HEK293 (cell line): ENCODE measurements around the gene SLC66A2.

Source experiments
- CTCF ChIA-PET: fragments of 350-600 bp; formaldehyde crosslinking; extraction: SDS; loops from one replicate; lab custom pipeline; 2021; ENCODE audit warnings: antibody characterized with exemption; lab: Yijun Ruan, JAX
- POLR2A ChIA-PET: fragments of 300-600 bp; formaldehyde crosslinking; extraction: SDS; loops from one replicate; lab custom pipeline; 2020; ENCODE audit warnings: antibody characterized with exemption, inconsistent platforms; lab: Yijun Ruan, JAX
- H3K27ac ChIP-seq: fragments of 200-500 bp; sonication (Bioruptor generic); 2 replicates; pipeline ENCODE4 v1.5.1; 2014; ENCODE audit warnings: low read depth, low read length, control low read depth, inconsistent platforms; ENCODE audit errors: extremely low read depth
- H3K36me3 ChIP-seq, 2 experiments: fragments of 200-500 bp in 1 of 2; sonication (Bioruptor generic) in 1 of 2; 1 replicate in 1 of 2; 2 replicates in 1 of 2; pipeline ENCODE4 v1.5.1; 2014 to 2017; ENCODE audit warnings: inconsistent platforms in 2 of 2, low read length in 2 of 2; ENCODE audit not compliant: control insufficient read depth in 2 of 2, insufficient read depth in 1 of 2
- H3K4me1 ChIP-seq: fragments of 200-500 bp; sonication (Bioruptor generic); 2 replicates; pipeline ENCODE4 v1.5.1; 2014; ENCODE audit warnings: mild to moderate bottlenecking, low read length, inconsistent platforms; ENCODE audit not compliant: control insufficient read depth, insufficient read depth
- H3K4me3 ChIP-seq: 2 replicates; pipeline ENCODE4 v1.5.1; 2011; ENCODE audit warnings: low read depth, mild to moderate bottlenecking, control low read depth, low read length, moderate library complexity
- H3K9me3 ChIP-seq: fragments of 200-500 bp; sonication (Bioruptor generic); 2 replicates; pipeline ENCODE4 v1.5.1; 2014; ENCODE audit warnings: low read depth, low read length, inconsistent platforms; ENCODE audit not compliant: control insufficient read depth, insufficient read depth
- BCL11B ChIP-seq: fragments of 450-650 bp; formaldehyde crosslinking; IDR thresholded peaks from 2 replicates; pipeline ENCODE4 v1.5.1; 2016; ENCODE audit warnings: low read depth, missing biosample characterization, missing genetic modification characterization
- GLIS1 ChIP-seq: fragments of 450-650 bp; formaldehyde crosslinking; IDR thresholded peaks from 2 replicates; pipeline ENCODE4 v1.5.1; 2016; ENCODE audit warnings: missing biosample characterization, missing genetic modification characterization
- HOXC10 ChIP-seq: sonication (generic); formaldehyde crosslinking; IDR thresholded peaks from 2 replicates; pipeline ENCODE4 v1.8.1; 2023; ENCODE audit warnings: mild to moderate bottlenecking, missing genetic modification reagents
- KLF10 ChIP-seq: fragments of 450-650 bp; IDR thresholded peaks from 2 replicates; pipeline ENCODE4 v1.5.1; 2018; ENCODE audit warnings: missing biosample characterization, mild to moderate bottlenecking, missing genetic modification characterization
- KLF7 ChIP-seq: fragments of 450-650 bp; formaldehyde crosslinking; IDR thresholded peaks from 2 replicates; pipeline ENCODE4 v1.5.1; 2016; ENCODE audit warnings: missing biosample characterization, missing genetic modification characterization, borderline replicate concordance
- KLF8 ChIP-seq: fragments of 450-650 bp; formaldehyde crosslinking; IDR thresholded peaks from 2 replicates; pipeline ENCODE4 v1.5.1; 2016; ENCODE audit warnings: missing biosample characterization, missing genetic modification characterization
- OVOL3 ChIP-seq: fragments of 450-650 bp; formaldehyde crosslinking; IDR thresholded peaks from 2 replicates; pipeline ENCODE4 v1.5.1; 2016; ENCODE audit warnings: missing biosample characterization, missing genetic modification characterization
- SCRT2 ChIP-seq: fragments of 450-650 bp; formaldehyde crosslinking; IDR thresholded peaks from 2 replicates; pipeline ENCODE4 v1.5.1; 2016; ENCODE audit warnings: missing biosample characterization, missing genetic modification characterization
- SP3 ChIP-seq: fragments of 450-650 bp; formaldehyde crosslinking; IDR thresholded peaks from 2 replicates; pipeline ENCODE4 v1.5.1; 2016; ENCODE audit warnings: missing biosample characterization, missing genetic modification characterization
- ZFHX2 ChIP-seq: fragments of 450-650 bp; formaldehyde crosslinking; conservative IDR thresholded peaks from 2 replicates; pipeline ENCODE4 v1.5.1; 2016; ENCODE audit warnings: missing biosample characterization, missing genetic modification characterization
- ZFP3 ChIP-seq: fragments of 450-650 bp; formaldehyde crosslinking; IDR thresholded peaks from 2 replicates; pipeline ENCODE4 v1.5.1; 2016; ENCODE audit warnings: low read depth, missing biosample characterization, missing genetic modification characterization
- ZNF169 ChIP-seq: fragments of 450-650 bp; formaldehyde crosslinking; IDR thresholded peaks from 2 replicates; pipeline ENCODE4 v1.5.1; 2016; ENCODE audit warnings: missing biosample characterization, missing genetic modification characterization
- ZNF239 ChIP-seq: fragments of 450-650 bp; formaldehyde crosslinking; IDR thresholded peaks from 2 replicates; pipeline ENCODE4 v1.5.1; 2016; ENCODE audit warnings: missing biosample characterization, missing genetic modification characterization
- ZNF266 ChIP-seq: fragments of 450-650 bp; formaldehyde crosslinking; IDR thresholded peaks from 2 replicates; pipeline ENCODE4 v1.5.1; 2016; ENCODE audit warnings: missing biosample characterization, missing genetic modification characterization, low read depth
- ZNF335 ChIP-seq: fragments of 450-650 bp; formaldehyde crosslinking; conservative IDR thresholded peaks from 2 replicates; pipeline ENCODE4 v1.5.1; 2016; ENCODE audit warnings: missing biosample characterization, missing genetic modification characterization
- ZNF510 ChIP-seq: fragments of 450-650 bp; formaldehyde crosslinking; IDR thresholded peaks from 2 replicates; pipeline ENCODE4 v1.5.1; 2018; ENCODE audit warnings: mild to moderate bottlenecking, missing genetic modification characterization, missing biosample characterization; ENCODE audit not compliant: insufficient replicate concordance
- ZNF530 ChIP-seq: fragments of 450-650 bp; formaldehyde crosslinking; IDR thresholded peaks from 2 replicates; pipeline ENCODE4 v1.5.1; 2016; ENCODE audit warnings: low read depth, missing biosample characterization, missing genetic modification characterization
- ZNF544 ChIP-seq: fragments of 450-650 bp; formaldehyde crosslinking; IDR thresholded peaks from 2 replicates; pipeline ENCODE4 v1.5.0; 2017; ENCODE audit warnings: missing biosample characterization, missing genetic modification characterization
- ZNF555 ChIP-seq: fragments of 450-650 bp; formaldehyde crosslinking; conservative IDR thresholded peaks from 2 replicates; pipeline ENCODE4 v1.5.1; 2017; ENCODE audit warnings: missing biosample characterization, mild to moderate bottlenecking, missing genetic modification characterization, inconsistent platforms
- ZNF560 ChIP-seq: fragments of 450-650 bp; formaldehyde crosslinking; IDR thresholded peaks from 2 replicates; pipeline ENCODE4 v1.5.1; 2017; ENCODE audit warnings: missing biosample characterization, missing genetic modification characterization, borderline replicate concordance
- ZNF776 ChIP-seq: fragments of 450-650 bp; formaldehyde crosslinking; IDR thresholded peaks from 2 replicates; pipeline ENCODE4 v1.5.0; 2017; ENCODE audit warnings: missing biosample characterization, missing genetic modification characterization, borderline replicate concordance
- ZNF777 ChIP-seq: fragments of 450-650 bp; formaldehyde crosslinking; IDR thresholded peaks from 2 replicates; pipeline ENCODE4 v1.5.1; 2017; ENCODE audit warnings: missing biosample characterization, missing genetic modification characterization, borderline replicate concordance
- TF ChIP-seq, protein P1 (sequence below): fragments of 450-650 bp; formaldehyde crosslinking; IDR thresholded peaks from 2 replicates; pipeline ENCODE4 v1.5.1; 2016; ENCODE audit warnings: missing biosample characterization, missing genetic modification characterization, low read depth
- TF ChIP-seq, protein P2 (sequence below): fragments of 450-650 bp; formaldehyde crosslinking; IDR thresholded peaks from 2 replicates; pipeline ENCODE4 v1.5.1; 2016; ENCODE audit warnings: missing biosample characterization, missing genetic modification characterization
- TF ChIP-seq, protein P3 (sequence below): fragments of 450-650 bp; formaldehyde crosslinking; IDR thresholded peaks from 2 replicates; pipeline ENCODE4 v1.5.1; 2017; ENCODE audit warnings: missing biosample characterization, missing genetic modification characterization
- TF ChIP-seq, protein P4 (sequence below): fragments of 450-650 bp; formaldehyde crosslinking; IDR thresholded peaks from 2 replicates; pipeline ENCODE4 v1.5.1; 2016; ENCODE audit warnings: missing biosample characterization, missing genetic modification characterization, low read depth

The SLC66A2 gene

DNA sequence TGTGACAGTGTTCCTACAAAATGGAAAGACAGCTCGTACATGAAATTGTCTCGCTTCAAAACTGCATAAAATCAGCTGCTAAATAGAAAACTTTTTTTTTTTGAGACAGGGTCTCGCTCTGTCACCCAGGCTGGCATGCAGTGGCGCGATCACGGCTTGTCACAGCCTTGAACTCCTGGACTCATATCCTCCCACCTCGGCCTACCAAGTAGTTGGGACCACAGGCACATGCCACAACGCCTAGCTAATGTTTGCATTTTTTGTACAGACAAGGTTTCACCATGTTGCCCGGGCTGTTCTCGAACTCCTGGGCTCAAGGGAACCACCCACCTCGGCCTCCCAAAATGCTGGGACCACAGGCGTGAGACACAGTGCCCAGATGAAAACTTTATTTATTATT lies 33.7 kb upstream of the SLC66A2 start (continued):
- TF ChIP-seq GLIS1 (tag by site-specific recombination): no peak
- no peak for TF ChIP-seq ZNF266
- no peak for TF ChIP-seq ZNF239
- no peak for TF ChIP-seq ZNF169 (tag by site-specific recombination)
- TF ChIP-seq, all 188 proteins: peak for 0

DNA sequence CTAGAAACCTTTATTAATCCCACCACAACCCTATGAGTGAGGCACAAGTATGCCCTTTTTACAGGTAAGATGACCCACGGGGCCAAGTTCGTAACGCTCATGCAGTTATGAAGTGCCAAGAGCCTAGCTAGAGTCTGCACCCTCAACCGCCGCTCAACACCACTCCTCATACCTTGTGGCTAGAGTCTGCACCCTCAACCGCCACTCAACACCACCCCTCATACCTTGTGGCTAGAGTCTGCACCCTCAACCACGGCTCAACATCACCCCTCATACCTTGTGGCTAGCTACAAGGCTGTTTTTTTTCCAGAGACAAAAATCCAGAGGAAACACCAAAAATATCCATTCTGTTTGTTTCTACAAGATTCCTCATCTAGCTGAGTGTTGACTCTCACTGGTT lies 32.3 kb upstream of the SLC66A2 start:
- H3K4me1 ChIP-seq: peaks cover 12% of the 10 kb centered on the region
- ChIA-PET POLR2A (interaction anchor here (0.6 to 1.4 kb wide), 2 partner anchors 22 to 266 kb away, joined by 3 to 4 read pairs; no protein-coding TSS in a partner anchor), CTCF (interaction anchor here (1.1 to 1.4 kb wide), 2 partner anchors 18 to 37 kb away, joined by 3 to 10 read pairs; no protein-coding TSS in a partner anchor)
- H3K36me3 ChIP-seq: peaks cover 27 to 52% of the 10 kb centered on the region in 2 experiments
- no peaks in the 10 kb centered on the region for H3K9me3 ChIP-seq
- H3K27ac ChIP-seq: no peak overlapping the region
- TF ChIP-seq ZNF510 (tag by site-specific recombination) (no peak), HOXC10 (CRISPR knock-in tag) (no peak), ZNF169 (tag by site-specific recombination) (no peak), BCL11B (tag by site-specific recombination) (no peak), KLF7 (tag by site-specific recombination) (no peak), ZNF239 (no peak), ZNF776 (tag by site-specific recombination) (no peak), GLIS1 (tag by site-specific recombination) (no peak), ZFP3 (tag by site-specific recombination) (no peak), ZNF544 (tag by site-specific recombination) (no peak), ZNF555 (tag by site-specific recombination) (no peak)
- TF ChIP-seq, protein P1, sequence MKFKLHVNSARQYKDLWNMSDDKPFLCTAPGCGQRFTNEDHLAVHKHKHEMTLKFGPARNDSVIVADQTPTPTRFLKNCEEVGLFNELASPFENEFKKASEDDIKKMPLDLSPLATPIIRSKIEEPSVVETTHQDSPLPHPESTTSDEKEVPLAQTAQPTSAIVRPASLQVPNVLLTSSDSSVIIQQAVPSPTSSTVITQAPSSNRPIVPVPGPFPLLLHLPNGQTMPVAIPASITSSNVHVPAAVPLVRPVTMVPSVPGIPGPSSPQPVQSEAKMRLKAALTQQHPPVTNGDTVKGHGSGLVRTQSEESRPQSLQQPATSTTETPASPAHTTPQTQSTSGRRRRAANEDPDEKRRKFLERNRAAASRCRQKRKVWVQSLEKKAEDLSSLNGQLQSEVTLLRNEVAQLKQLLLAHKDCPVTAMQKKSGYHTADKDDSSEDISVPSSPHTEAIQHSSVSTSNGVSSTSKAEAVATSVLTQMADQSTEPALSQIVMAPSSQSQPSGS (tag by site-specific recombination): no peak
- TF ChIP-seq, protein P2, sequence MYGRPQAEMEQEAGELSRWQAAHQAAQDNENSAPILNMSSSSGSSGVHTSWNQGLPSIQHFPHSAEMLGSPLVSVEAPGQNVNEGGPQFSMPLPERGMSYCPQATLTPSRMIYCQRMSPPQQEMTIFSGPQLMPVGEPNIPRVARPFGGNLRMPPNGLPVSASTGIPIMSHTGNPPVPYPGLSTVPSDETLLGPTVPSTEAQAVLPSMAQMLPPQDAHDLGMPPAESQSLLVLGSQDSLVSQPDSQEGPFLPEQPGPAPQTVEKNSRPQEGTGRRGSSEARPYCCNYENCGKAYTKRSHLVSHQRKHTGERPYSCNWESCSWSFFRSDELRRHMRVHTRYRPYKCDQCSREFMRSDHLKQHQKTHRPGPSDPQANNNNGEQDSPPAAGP (tag by site-specific recombination): no peak
- TF ChIP-seq, all 188 proteins: peak for 0
- no peak overlapping the region for H3K4me3 ChIP-seq

DNA sequence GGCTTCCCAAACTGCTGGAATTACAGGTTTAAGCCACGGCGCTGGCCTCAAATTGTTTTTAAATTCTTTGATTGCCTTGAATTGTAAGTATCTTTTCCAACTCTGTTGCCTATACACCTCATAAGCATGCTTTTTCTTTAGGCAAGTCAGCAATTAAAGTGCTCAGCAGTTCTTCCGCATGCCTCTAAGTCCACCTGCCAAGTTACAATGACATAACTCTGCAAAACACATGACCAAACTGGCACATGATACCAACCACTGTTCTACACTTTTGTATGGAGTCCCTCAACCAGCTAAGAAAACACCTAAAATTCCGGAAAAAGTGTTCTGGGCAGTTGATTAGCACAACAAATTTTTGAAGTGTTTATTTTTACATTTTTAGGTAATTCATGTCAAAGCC lies 31.8 kb upstream of the SLC66A2 start:
- H3K4me3 ChIP-seq: no peak overlapping the region
- H3K27ac ChIP-seq: no peak overlapping the region
- H3K4me1 ChIP-seq: peaks cover 12% of the 10 kb centered on the region
- POLR2A ChIA-PET: interaction anchor here (0.6 kb wide), 2 partner anchors 150 to 267 kb away, joined by 3 read pairs; no protein-coding TSS in a partner anchor
- CTCF ChIA-PET: interaction anchor here (1.1 to 1.4 kb wide), 2 partner anchors 17 to 38 kb away, joined by 3 to 10 read pairs; no protein-coding TSS in a partner anchor
- H3K36me3 ChIP-seq: peaks cover 28 to 52% of the 10 kb centered on the region in 2 experiments
- no peaks in the 10 kb centered on the region for H3K9me3 ChIP-seq
- TF ChIP-seq KLF10 (no peak), ZFHX2 (no peak), SCRT2 (tag by site-specific recombination) (no peak), ZNF560 (tag by site-specific recombination) (no peak), OVOL3 (no peak), ZNF335 (tag by site-specific recombination) (no peak), KLF7 (tag by site-specific recombination) (no peak), SP3 (tag by site-specific recombination) (no peak), ZNF777 (tag by site-specific recombination) (no peak), KLF8 (no peak), ZNF530 (tag by site-specific recombination) (no peak)
- TF ChIP-seq, protein P3, sequence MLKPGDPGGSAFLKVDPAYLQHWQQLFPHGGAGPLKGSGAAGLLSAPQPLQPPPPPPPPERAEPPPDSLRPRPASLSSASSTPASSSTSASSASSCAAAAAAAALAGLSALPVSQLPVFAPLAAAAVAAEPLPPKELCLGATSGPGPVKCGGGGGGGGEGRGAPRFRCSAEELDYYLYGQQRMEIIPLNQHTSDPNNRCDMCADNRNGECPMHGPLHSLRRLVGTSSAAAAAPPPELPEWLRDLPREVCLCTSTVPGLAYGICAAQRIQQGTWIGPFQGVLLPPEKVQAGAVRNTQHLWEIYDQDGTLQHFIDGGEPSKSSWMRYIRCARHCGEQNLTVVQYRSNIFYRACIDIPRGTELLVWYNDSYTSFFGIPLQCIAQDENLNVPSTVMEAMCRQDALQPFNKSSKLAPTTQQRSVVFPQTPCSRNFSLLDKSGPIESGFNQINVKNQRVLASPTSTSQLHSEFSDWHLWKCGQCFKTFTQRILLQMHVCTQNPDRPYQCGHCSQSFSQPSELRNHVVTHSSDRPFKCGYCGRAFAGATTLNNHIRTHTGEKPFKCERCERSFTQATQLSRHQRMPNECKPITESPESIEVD (tag by site-specific recombination): no peak
- TF ChIP-seq, protein P4, sequence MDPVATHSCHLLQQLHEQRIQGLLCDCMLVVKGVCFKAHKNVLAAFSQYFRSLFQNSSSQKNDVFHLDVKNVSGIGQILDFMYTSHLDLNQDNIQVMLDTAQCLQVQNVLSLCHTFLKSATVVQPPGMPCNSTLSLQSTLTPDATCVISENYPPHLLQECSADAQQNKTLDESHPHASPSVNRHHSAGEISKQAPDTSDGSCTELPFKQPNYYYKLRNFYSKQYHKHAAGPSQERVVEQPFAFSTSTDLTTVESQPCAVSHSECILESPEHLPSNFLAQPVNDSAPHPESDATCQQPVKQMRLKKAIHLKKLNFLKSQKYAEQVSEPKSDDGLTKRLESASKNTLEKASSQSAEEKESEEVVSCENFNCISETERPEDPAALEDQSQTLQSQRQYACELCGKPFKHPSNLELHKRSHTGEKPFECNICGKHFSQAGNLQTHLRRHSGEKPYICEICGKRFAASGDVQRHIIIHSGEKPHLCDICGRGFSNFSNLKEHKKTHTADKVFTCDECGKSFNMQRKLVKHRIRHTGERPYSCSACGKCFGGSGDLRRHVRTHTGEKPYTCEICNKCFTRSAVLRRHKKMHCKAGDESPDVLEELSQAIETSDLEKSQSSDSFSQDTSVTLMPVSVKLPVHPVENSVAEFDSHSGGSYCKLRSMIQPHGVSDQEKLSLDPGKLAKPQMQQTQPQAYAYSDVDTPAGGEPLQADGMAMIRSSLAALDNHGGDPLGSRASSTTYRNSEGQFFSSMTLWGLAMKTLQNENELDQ (tag by site-specific recombination): no peak
